Esophagus squamous epithelium (tissue), 5 donors: ENCODE data around the gene GPR83. TPM values are rescaled to one million over a fixed set of nuclear protein-coding genes. Genes with fewer than 3 reads are reported as not detected.
"Not testable (repeated sequence)": the region's sequence is repeated elsewhere in the genome, so short reads cannot be mapped to it uniquely, and the experiment has no call there.

ENCODE experiments used
- DNase-seq: peaks from one replicate; lab custom pipeline; 2025; lab: John Stamatoyannopoulos, UW
- H3K27ac ChIP-seq, 4 donors: fragments of 200-600 bp; sonication (generic); one replicate each; pipeline ENCODE4 v1.5.1; 2016 to 2019; ENCODE audit warnings: mild to moderate bottlenecking in 1 of 4
- H3K27me3 ChIP-seq, 4 donors: fragments of 200-600 bp; sonication (generic); 1 replicate in 3 of 4; 2 replicates in 1 of 4; pipeline versions ENCODE4 v1.5.1 to v1.6.0; 2017 to 2021; ENCODE audit warnings: antibody characterized with exemption in 1 of 4
- H3K36me3 ChIP-seq, 3 donors: fragments of 200-600 bp; sonication (generic); one replicate each; pipeline ENCODE4 v1.5.1; 2016 to 2019
- H3K4me1 ChIP-seq, 3 donors: fragments of 200-600 bp; sonication (generic); one replicate each; pipeline ENCODE4 v1.5.1; 2017 to 2019
- H3K4me3 ChIP-seq, 4 donors: fragments of 200-600 bp; sonication (generic); 1 replicate in 3 of 4; 2 replicates in 1 of 4; pipeline ENCODE4 v1.5.1; 2016 to 2019; ENCODE audit warnings: mild to moderate bottlenecking in 2 of 4, moderate library complexity in 1 of 4
- H3K9me3 ChIP-seq, 3 donors: fragments of 200-600 bp; sonication (generic); one replicate each; pipeline ENCODE4 v1.5.1; 2016 to 2019
- CTCF ChIP-seq, 6 experiments: fragments of 450-650 bp in 4 of 6; fragments of 200-600 bp in 2 of 6; sonication (generic) in 2 of 6; IDR thresholded peaks; one replicate each; pipeline ENCODE4 v1.5.1; 2016 to 2019; ENCODE audit warnings: antibody characterized with exemption in 6 of 6, mild to moderate bottlenecking in 4 of 6, moderate library complexity in 4 of 6
- POLR2A ChIP-seq, 4 donors: fragments of 450-650 bp; IDR thresholded peaks; one replicate each; pipeline ENCODE4 v1.6.1; 2017; ENCODE audit warnings: antibody characterized with exemption in 4 of 4, mild to moderate bottlenecking in 4 of 4, moderate library complexity in 3 of 4
- WGBS, 2 donors: methylation state at CpG; one replicate each; pipeline ENCODE4 v1.1.5; 2018; 5-methylcytosine and 5-hydroxymethylcytosine counted together
- intact Hi-C: fragments of 100-400 bp; cut with DNase I; formaldehyde crosslinking; loops from one replicate; pipeline ENCODE4 v1.15.0; 2022
- total RNA-seq, 4 donors: library from RNA; depleted of rRNA; stranded (reverse); fragments of >200 nt; gene quantifications; one replicate each; pipeline ENCODE4 v1.1.0, GENCODE V29; 2016
- donor health status: DM: yes; HTN: yes; CAD: no.

The GPR83 gene
- total RNA-seq, 4 donors from 2014 or later: not detected

DNA sequence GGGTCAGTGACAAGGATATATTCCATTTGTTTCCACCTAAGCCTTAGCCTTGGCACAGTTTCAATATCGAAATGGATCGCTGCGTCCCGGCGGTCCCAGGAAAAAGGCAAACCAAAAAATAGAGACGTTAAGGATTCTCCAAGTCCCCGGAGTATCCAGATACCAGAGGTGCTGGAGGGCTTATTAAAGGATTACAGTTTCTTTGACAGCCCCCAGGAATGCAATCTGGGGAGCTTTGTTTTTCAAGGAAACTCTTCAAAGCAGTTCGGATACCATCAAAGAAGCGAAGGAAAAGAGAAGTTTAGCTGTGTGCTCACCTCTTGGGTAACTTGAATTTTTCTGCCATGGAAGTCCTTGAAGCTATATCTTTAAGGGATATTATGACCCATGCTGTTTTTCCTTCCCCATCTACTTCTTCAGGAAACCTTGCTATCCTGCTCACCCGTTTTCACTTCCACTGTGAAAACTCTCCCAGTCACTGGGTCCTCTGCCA lies 600 bp upstream of the GPR83 start:
- peaks cover 4 to 62% (median 10%) of the 10 kb centered on the region in 4 donors for H3K27me3 ChIP-seq
- TF ChIP-seq CTCF (IDR thresholded peaks at IDR 0.05) (no peak), POLR2A (IDR thresholded peaks at IDR 0.05) (no peak)
- intact Hi-C loops: no loop called here
- H3K9me3 ChIP-seq: no peaks in the 10 kb centered on the region
- no peak for DNase-seq
- peaks cover 8 to 16% (median 10%) of the 10 kb centered on the region in 3 donors for H3K4me1 ChIP-seq
- no peaks in the 10 kb centered on the region for H3K36me3 ChIP-seq
- no peak overlapping the region for H3K27ac ChIP-seq
- H3K4me3 ChIP-seq: peak overlapping the region in 2 of 4 donors; percentile 35 to 53
- WGBS, 2 donors: 23 to 28% methylated on average over 10 of the region's 10 CpGs

- Histone ChIP-seq H3K4me1 (peaks cover 8 to 16% (median 10%) of the 10 kb centered on the region in 3 donors), H3K27ac (no peak overlapping the region), H3K9me3 (no peaks in the 10 kb centered on the region), H3K36me3 (no peaks in the 10 kb centered on the region), H3K4me3 (no peak overlapping the region), H3K27me3 (peaks cover 4 to 62% (median 10%) of the 10 kb centered on the region in 4 donors)
- intact Hi-C loops: no loop called here
- no peak for TF ChIP-seq POLR2A (IDR thresholded peaks at IDR 0.05)
- no peak for TF ChIP-seq CTCF (IDR thresholded peaks at IDR 0.05)
- no peak for DNase-seq
- WGBS, 2 donors: 22 to 29% methylated on average over 4 of the region's 4 CpGs
Observed at GRCh38 chr11:94400457-94400838, 771 bp downstream of the GPR83 start.

GRCh38 chr11:94400050-94400449 lies 1.2 kb downstream of the GPR83 start:
- H3K27me3 ChIP-seq: peaks cover 4 to 62% (median 10%) of the 10 kb centered on the region in 4 donors
- DNase-seq: no peak
- intact Hi-C loops: no loop called here
- TF ChIP-seq CTCF (IDR thresholded peaks at IDR 0.05): no peak
- no peak for TF ChIP-seq POLR2A (IDR thresholded peaks at IDR 0.05)
- H3K36me3 ChIP-seq: no peaks in the 10 kb centered on the region
- WGBS, 2 donors: 65 to 75% methylated on average over 3 to 4 of the region's 4 CpGs
- H3K4me1 ChIP-seq: peaks cover 8 to 16% (median 10%) of the 10 kb centered on the region in 3 donors
- H3K27ac ChIP-seq: no peak overlapping the region
- no peak overlapping the region for H3K4me3 ChIP-seq
- H3K9me3 ChIP-seq: no peaks in the 10 kb centered on the region

- Histone ChIP-seq H3K9me3 (no peaks in the 10 kb centered on the region), H3K36me3 (no peaks in the 10 kb centered on the region), H3K4me1 (peaks cover 8 to 16% (median 10%) of the 10 kb centered on the region in 3 donors), H3K4me3 (no peak overlapping the region), H3K27ac (no peak overlapping the region), H3K27me3 (peaks cover 4 to 54% (median 10%) of the 10 kb centered on the region in 4 donors)
- intact Hi-C loops: no loop called here
- WGBS, 2 donors: 73 to 75% methylated on average over 5 of the region's 5 CpGs
- DNase-seq: no peak
- TF ChIP-seq CTCF (IDR thresholded peaks at IDR 0.05): no peak
- no peak for TF ChIP-seq POLR2A (IDR thresholded peaks at IDR 0.05)
Observed at GRCh38 chr11:94398101-94398500, 3.1 kb downstream of the GPR83 start.

DNA sequence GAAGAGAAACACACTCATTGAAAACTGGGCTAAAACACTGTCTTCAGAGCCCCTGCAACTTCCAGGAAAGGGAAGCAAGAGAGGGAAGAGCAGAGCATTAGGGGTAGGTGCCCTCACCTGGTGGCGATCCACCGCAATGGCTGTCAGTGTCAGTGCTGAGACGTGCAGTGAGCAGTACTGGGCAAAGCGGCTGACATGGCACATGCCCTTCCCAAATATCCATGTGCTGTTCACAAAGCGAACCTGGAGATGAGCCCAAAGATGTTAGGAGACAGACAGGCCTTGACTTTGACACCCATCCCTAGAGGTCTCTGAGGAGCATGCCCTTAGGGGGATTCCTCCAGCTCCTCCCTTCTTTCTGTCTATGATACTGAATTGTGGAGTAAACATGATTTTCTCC lies 4.9 kb downstream of the GPR83 start:
- intact Hi-C loops: no loop called here
- Histone ChIP-seq H3K27ac (no peak overlapping the region), H3K27me3 (peaks cover 0 to 36% (median 9%) of the 10 kb centered on the region in 4 donors), H3K9me3 (no peaks in the 10 kb centered on the region), H3K4me3 (no peak overlapping the region), H3K4me1 (peaks cover 4 to 8% (median 5%) of the 10 kb centered on the region in 3 donors), H3K36me3 (no peaks in the 10 kb centered on the region)
- TF ChIP-seq CTCF (IDR thresholded peaks at IDR 0.05): no peak
- no peak for TF ChIP-seq POLR2A (IDR thresholded peaks at IDR 0.05)
- WGBS, 2 donors: 94 to 98% methylated on average over 5 of the region's 5 CpGs
- DNase-seq: no peak

DNA sequence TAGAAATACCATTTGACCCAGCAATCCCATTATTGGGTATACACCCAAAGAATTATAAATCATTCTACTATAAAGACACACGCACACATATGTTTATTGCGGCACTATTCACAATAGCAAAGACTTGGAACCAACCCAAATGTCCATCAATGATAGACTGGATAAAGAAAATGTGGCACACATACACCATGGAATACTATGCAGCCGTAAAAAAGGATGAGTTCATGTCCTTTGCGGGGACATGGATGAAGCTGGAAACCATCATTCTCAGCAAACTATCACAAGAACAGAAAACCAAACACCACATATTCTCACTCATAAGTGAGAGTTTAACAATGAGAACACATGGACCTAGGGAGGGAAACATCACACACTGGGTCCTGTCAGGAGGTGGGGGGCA lies 9.3 kb downstream of the GPR83 start:
- DNase-seq, H3K27me3 ChIP-seq, intact Hi-C loops, H3K27ac ChIP-seq, H3K9me3 ChIP-seq, H3K36me3 ChIP-seq, H3K4me3 ChIP-seq, H3K4me1 ChIP-seq: not testable (repeated sequence)
- 78 to 88% methylated on average over 4 of the region's 4 CpGs for WGBS, 2 donors
